NCI-H82 treated with DMSO at 0.1 percent for 48 hours (cell line): Measurements from ENCODE around the gene FLT3.
"Not testable (repeated sequence)": the region's sequence is repeated elsewhere in the genome, so short reads cannot be mapped to it uniquely, and the experiment has no call there.

Experiments used
- DNase-seq: peaks from one replicate; lab custom pipeline; 2025; ENCODE audit not compliant: unreplicated experiment; lab: John Stamatoyannopoulos, UW

The FLT3 gene

DNA sequence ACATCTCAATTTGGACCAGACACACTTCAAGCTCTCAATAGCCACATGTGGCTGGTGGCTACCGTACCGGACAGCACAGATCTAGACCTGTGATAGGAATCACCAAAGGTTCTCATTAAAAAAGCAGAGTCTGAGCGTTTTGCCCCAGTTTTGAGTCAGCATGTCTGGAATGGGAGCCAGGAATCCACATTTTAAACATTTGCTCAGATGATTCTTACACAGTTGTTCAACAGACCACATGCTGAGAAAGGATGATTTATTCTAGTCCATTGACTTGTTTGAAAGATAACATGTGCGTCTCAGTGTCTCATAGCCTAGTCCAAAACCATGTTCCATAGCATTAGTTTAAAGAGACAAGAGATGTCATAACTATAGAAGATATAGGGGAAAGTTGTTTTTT is 53.4 kb downstream of the FLT3 start:
- DNase-seq: no peak

DNA sequence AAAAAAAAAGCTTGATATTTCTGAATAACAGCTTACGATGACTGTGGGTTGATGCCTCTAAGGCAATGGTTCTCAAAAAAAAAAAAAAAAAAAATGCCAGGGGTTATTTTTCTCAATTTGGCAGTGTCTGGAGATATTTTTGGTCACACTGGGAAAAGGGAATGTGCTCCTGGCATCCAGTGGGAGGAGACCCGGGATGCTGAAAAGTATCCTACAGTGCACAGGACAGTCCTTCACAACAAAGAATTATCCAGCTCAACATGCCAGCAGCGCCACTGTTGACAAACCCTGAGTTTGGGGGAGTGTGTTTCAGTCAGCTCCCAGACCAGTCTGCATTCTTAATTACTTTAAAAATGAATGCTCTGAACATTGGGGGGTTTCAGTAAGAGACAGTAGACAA is 54.5 kb downstream of the FLT3 start:
- DNase-seq: no peak

GRCh38 chr13:28044608-28045007 is 55.8 kb downstream of the FLT3 start:
- no peak for DNase-seq

- no peak for DNase-seq
Measured at GRCh38 chr13:28043224-28043623, 57.2 kb downstream of the FLT3 start.

GRCh38 chr13:28041501-28041900 is 58.9 kb downstream of the FLT3 start:
- no peak for DNase-seq

DNA sequence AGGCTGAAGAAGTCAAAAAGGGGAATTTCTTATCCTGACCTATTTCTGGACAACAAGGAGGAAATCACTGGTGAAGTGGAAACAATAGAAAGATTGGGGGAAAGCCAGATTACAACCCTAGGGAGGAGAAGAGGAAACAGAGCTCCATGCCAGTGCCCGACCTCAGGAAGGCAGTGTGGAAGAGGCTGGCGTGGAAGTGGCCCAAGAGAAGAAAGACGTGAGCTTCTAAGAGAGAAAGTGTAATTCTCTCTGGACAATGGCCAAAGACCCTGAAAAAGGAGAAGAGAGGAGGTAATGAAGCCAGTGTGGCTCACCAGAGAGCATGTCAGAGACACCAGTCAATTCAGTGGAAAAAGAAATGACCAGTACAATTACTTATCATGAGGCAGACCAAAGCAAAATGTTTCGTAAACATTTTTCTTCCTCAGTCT is 59.3 kb downstream of the FLT3 start:
- DNase-seq: no peak

GRCh38 chr13:28037399-28037798 is 63.0 kb downstream of the FLT3 start:
- DNase-seq: no peak

DNA sequence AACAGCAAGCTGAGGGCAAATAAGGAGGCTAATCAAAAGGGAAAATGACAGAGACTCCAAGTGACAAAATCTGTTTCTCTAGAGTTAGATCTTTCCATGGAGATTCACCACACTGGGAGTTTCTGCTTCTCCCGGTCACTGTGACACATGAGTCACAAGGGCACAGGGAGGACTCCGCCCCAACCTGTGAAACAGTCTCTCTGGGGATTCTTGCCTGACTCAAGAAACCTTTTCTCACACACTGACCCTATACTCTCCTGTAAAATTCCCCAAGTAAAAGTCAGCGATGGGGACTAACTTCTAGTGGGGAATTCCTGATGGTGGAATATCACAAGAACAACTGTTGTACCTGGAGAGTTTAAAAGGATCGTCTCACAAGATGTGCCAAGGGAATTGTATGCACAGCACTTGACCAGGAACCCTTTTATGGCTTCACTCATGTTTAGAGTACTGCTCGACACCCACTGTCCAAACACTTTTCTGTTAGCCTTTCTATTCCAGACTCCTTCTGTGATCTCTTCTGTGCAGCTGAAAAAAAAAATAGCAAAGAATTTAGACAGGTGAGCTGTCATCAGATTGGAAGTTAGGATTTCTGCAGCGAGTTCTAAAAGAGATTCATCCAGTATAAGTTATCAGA is 65.1 kb downstream of the FLT3 start:
- no peak for DNase-seq

DNA sequence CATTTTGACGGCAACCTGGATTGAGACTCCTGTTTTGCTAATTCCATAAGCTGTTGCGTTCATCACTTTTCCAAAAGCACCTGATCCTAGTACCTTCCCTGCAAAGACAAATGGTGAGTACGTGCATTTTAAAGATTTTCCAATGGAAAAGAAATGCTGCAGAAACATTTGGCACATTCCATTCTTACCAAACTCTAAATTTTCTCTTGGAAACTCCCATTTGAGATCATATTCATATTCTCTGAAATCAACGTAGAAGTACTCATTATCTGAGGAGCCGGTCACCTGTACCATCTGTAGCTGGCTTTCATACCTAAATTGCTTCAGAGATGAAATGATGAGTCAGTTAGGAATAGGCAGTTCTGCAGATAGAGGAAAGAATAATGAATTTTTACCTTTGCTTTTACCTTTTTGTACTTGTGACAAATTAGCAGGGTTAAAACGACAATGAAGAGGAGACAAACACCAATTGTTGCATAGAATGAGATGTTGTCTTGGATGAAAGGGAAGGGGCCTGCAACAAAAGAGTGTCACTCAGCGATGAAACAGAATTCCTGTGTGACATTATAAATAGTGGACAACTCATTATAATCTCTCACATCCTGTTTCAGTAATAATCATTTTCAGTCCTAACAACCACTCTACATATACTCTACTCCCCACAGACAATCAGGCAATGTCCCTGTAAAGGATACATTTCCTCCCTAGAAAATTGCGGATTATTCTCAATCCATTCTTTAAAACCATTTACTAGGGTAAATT is 66.3 kb downstream of the FLT3 start:
- no peak for DNase-seq

- DNase-seq: not testable (repeated sequence)
Measured at GRCh38 chr13:28032438-28032837, 67.9 kb downstream of the FLT3 start.

GRCh38 chr13:28031896-28032288 is 68.5 kb downstream of the FLT3 start:
- DNase-seq: no peak

DNA sequence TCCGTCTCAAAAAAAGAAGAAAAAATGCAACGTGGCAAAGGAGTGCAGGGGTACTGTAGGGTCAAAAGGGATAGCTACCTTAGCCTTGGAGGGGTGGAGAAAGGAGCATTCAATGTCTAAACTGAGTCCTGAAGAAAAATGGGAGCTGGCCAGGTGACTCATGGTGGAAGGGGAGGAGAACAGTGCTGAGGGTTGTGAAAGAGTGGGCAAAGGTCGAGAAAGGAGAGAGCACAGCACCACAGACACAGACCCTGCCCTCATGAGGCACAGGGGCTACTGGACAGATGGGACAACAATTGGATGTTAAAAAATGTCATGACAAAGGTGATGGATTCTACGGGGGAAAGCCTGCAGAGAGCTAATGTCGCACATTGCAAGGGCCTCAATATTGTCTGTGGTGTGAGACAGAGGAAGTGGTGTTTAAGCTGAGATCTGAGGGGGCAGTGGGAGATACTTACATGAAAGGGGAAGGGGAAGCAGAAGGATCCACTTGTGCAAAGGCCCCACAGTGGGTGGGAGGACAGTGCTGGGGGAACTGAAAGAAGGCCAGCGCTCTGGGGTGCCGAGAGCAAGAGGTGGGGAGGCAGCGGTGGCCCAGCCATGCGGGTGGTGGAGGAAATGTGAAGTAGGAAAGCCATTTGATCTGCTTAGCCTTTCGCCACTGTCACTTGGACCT is 69.0 kb downstream of the FLT3 start:
- no peak for DNase-seq

GRCh38 chr13:28027607-28028364 is 72.6 kb downstream of the FLT3 start:
- no peak for DNase-seq

- no peak for DNase-seq
Measured at GRCh38 chr13:28027071-28027470, 73.3 kb downstream of the FLT3 start.

DNA sequence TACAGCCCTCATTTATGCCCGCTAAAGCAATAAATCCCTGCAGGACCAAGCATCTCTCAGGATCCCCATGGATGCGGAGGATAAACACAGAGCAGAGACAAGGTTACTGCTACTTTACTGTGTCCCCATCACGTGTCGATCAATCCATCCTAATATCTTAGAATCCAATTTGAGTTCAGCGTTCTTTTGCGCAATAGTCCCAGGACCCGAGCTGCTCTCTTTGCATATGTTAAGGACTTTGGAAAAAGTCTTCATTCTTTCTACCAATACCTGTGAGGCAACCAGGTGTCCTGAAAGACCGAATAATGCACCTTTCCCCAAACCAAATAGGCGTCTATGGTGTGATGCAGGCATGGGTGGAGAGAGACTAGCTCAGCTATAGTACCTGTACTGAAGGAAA is 73.9 kb downstream of the FLT3 start:
- DNase-seq: no peak

GRCh38 chr13:28022848-28023518 is 77.4 kb downstream of the FLT3 start:
- no peak for DNase-seq

DNA sequence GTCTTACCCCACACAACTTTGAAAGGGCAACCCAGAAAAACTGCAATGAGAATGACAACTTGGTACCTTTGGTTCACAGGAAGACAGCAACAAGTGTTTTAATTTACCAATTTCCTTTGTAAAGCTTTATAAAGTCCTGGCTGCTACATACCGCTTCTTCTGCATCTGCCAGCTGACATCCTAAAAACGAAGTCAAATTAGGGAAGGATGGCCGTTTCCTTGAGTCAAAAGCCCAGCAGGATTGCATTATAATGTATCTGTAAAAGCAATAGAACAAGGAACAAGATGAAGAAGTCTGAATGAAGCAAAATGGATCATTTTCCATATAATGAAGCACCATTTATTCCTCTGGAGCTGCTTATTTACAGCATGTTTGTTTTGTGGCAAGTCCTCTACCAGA is 86.1 kb downstream of the FLT3 start:
- DNase-seq: no peak

DNA sequence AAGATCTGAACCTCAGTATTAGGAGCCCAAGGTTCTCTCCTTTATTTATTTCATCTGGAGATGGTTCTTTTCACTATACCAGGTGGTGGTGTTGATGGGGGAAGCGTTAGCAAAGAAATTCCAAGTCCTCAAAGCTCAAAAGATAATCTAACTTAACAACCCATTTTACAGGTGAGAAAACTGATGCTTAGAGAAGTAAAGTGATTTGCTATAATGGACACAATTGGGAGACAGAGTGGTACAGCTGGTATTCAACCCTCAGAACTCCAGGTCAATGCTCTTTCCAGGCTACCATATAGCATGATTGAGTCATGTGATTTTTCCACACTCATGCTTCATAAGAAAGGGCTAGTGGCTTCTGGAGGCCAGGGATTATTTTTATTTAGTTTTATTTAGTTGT is 86.9 kb downstream of the FLT3 start:
- no peak for DNase-seq

- DNase-seq: no peak
Measured at GRCh38 chr13:28012896-28013295, 87.5 kb downstream of the FLT3 start.

DNA sequence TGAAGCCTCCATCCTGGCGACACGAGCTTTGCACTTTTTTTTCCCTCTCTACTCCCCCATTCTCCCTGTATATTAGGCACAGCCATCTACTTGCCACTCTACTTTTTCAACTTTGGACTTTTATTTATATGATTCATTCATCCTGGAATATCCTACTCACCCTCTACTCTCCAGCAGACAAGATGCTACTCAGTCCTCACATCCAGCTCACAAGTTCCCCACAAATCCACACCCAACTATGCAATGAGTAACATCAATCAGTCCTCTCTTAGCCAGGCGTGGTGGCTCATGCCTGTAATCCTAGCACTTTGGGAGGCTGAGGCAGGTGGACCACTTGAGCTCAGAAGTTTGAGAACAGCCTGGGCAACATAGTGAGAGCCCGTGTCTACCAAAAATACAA is 88.0 kb downstream of the FLT3 start:
- DNase-seq: no peak

DNA sequence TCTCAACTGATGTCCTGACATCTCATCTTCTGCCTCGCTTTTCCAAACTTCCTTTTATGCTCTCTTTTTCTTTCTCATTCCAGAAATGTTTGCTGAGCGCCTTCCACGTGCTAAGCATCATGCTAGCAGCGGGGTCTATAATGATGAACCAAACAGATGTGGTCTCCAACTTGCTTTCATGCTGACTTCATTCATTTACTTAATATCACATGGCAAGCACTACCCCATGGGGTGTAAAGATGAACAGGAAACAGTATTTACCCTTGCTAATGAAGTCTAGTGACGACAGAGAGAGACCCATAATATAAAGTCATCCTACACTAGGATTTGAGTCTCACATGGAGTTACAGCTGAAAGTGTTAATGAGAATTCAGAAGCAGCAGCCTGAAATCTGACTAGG is 90.3 kb downstream of the FLT3 start:
- DNase-seq: no peak
